ENCODE measurements around the gene HCFC1R1.

- TF ChIP-seq, protein P1, sequence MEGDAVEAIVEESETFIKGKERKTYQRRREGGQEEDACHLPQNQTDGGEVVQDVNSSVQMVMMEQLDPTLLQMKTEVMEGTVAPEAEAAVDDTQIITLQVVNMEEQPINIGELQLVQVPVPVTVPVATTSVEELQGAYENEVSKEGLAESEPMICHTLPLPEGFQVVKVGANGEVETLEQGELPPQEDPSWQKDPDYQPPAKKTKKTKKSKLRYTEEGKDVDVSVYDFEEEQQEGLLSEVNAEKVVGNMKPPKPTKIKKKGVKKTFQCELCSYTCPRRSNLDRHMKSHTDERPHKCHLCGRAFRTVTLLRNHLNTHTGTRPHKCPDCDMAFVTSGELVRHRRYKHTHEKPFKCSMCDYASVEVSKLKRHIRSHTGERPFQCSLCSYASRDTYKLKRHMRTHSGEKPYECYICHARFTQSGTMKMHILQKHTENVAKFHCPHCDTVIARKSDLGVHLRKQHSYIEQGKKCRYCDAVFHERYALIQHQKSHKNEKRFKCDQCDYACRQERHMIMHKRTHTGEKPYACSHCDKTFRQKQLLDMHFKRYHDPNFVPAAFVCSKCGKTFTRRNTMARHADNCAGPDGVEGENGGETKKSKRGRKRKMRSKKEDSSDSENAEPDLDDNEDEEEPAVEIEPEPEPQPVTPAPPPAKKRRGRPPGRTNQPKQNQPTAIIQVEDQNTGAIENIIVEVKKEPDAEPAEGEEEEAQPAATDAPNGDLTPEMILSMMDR (IDR thresholded peaks at IDR 0.05; ENCODE audit: poor library complexity, severe bottlenecking), result no peak
- TF ChIP-seq EP300 (conservative IDR thresholded peaks at IDR 0.05; ENCODE audit: poor library complexity, severe bottlenecking) (no peak), POLR2AphosphoS5 (IDR thresholded peaks at IDR 0.05) (no peak), EZH2 (IDR thresholded peaks at IDR 0.05; ENCODE audit: borderline replicate concordance, insufficient read depth, low read length, poor library complexity, severe bottlenecking) (no peak), RAD21 (conservative IDR thresholded peaks at IDR 0.05) (no peak), MXI1 (conservative IDR thresholded peaks at IDR 0.05; ENCODE audit: poor library complexity, severe bottlenecking) (no peak), SMC3 (conservative IDR thresholded peaks at IDR 0.05; ENCODE audit: poor library complexity) (no peak), TAF1 (IDR thresholded peaks at IDR 0.05; ENCODE audit: low read depth) (no peak)
- TF ChIP-seq, protein P2, sequence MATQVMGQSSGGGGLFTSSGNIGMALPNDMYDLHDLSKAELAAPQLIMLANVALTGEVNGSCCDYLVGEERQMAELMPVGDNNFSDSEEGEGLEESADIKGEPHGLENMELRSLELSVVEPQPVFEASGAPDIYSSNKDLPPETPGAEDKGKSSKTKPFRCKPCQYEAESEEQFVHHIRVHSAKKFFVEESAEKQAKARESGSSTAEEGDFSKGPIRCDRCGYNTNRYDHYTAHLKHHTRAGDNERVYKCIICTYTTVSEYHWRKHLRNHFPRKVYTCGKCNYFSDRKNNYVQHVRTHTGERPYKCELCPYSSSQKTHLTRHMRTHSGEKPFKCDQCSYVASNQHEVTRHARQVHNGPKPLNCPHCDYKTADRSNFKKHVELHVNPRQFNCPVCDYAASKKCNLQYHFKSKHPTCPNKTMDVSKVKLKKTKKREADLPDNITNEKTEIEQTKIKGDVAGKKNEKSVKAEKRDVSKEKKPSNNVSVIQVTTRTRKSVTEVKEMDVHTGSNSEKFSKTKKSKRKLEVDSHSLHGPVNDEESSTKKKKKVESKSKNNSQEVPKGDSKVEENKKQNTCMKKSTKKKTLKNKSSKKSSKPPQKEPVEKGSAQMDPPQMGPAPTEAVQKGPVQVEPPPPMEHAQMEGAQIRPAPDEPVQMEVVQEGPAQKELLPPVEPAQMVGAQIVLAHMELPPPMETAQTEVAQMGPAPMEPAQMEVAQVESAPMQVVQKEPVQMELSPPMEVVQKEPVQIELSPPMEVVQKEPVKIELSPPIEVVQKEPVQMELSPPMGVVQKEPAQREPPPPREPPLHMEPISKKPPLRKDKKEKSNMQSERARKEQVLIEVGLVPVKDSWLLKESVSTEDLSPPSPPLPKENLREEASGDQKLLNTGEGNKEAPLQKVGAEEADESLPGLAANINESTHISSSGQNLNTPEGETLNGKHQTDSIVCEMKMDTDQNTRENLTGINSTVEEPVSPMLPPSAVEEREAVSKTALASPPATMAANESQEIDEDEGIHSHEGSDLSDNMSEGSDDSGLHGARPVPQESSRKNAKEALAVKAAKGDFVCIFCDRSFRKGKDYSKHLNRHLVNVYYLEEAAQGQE (IDR thresholded peaks at IDR 0.05; ENCODE audit: borderline replicate concordance), result no peak
These were observed 14.0 kb downstream of the HCFC1R1 start for GRCh38 chr16:3009568-3010390.
